Right forelimb (tissue), 1 donor: ENCODE results near the gene NF1.
"Not testable (repeated sequence)": the region's sequence is repeated elsewhere in the genome, so short reads cannot be mapped to it uniquely, and the experiment has no call there.

Experiments used
- DNase-seq: peaks from one replicate; pipeline ENCODE4 v3.0.0-alpha.2; 2018

The NF1 gene

GRCh38 chr17:31079731-31080130 is 15.0 kb upstream of the NF1 start:
- DNase-seq: no peak

GRCh38 chr17:31085563-31085962 is 9.2 kb upstream of the NF1 start:
- DNase-seq: no peak

GRCh38 chr17:31089471-31089870 is 5.3 kb upstream of the NF1 start:
- no peak for DNase-seq

- not testable (repeated sequence) for DNase-seq
Measured at GRCh38 chr17:31090650-31091049, 4.1 kb upstream of the NF1 start.

- no peak for DNase-seq
Measured at GRCh38 chr17:31092475-31093064, 2.2 kb upstream of the NF1 start.

- no peak for DNase-seq
Measured at GRCh38 chr17:31093866-31094599, 744 bp upstream of the NF1 start.

- peak; percentile 76 for DNase-seq
Measured at GRCh38 chr17:31095236-31096105, 694 bp downstream of the NF1 start.

GRCh38 chr17:31096106-31096436 is 1.3 kb downstream of the NF1 start:
- no peak for DNase-seq

- DNase-seq: no peak
Measured at GRCh38 chr17:31099016-31099415, 4.2 kb downstream of the NF1 start.

GRCh38 chr17:31100840-31101459 is 6.2 kb downstream of the NF1 start:
- DNase-seq: no peak

GRCh38 chr17:31101943-31102342 is 7.2 kb downstream of the NF1 start:
- no peak for DNase-seq

GRCh38 chr17:31105991-31106390 is 11.2 kb downstream of the NF1 start:
- no peak for DNase-seq

GRCh38 chr17:31111183-31111582 is 16.4 kb downstream of the NF1 start:
- no peak for DNase-seq

GRCh38 chr17:31112001-31112661 is 17.4 kb downstream of the NF1 start:
- DNase-seq: no peak

GRCh38 chr17:31113368-31113767 is 18.6 kb downstream of the NF1 start:
- not testable (repeated sequence) for DNase-seq

GRCh38 chr17:31113939-31114338 is 19.2 kb downstream of the NF1 start:
- DNase-seq: no peak

GRCh38 chr17:31114956-31115555 is 20.3 kb downstream of the NF1 start:
- DNase-seq: no peak

- DNase-seq: no peak
Measured at GRCh38 chr17:31116167-31116566, 21.4 kb downstream of the NF1 start.

- DNase-seq: no peak
Measured at GRCh38 chr17:31122746-31123145, 28.0 kb downstream of the NF1 start.

- no peak for DNase-seq
Measured at GRCh38 chr17:31126318-31126717, 31.5 kb downstream of the NF1 start.

- DNase-seq: no peak
Measured at GRCh38 chr17:31128241-31128640, 33.5 kb downstream of the NF1 start.
